B cell (primary cell): ENCODE measurements around the gene SOX6.

Experiments used
- CTCF ChIP-seq: fragments of 200-600 bp; IDR thresholded peaks from one replicate; pipeline ENCODE4 v1.8.0; 2022; ENCODE audit warnings: antibody characterized with exemption, mild to moderate bottlenecking
- EZH2 ChIP-seq: IDR thresholded peaks from 2 replicates; pipeline ENCODE4 v1.6.1; 2012; ENCODE audit warnings: borderline replicate concordance, low read depth, mild to moderate bottlenecking, moderate library complexity, low read length; ENCODE audit not compliant: insufficient read depth, poor library complexity, severe bottlenecking

DNA sequence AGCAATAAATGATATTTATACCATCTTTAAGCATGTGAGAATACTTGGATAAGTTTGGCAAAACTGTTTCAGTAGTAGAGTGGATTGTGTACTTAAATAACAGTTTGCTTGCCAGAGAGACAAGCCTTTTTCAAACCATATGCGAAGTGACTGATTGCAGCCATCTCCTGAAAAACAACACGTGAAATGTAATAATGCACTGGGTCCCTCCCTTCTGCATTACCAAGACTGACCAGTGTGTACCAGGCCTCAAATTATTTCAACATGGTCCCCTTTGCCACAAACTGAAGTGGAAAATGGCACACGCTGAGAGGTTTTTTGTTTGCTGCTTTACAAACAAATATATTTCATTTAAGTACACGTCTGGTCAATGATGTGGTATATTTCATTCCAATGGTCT is 337.4 kb downstream of the SOX6 start:
- TF ChIP-seq EZH2 (no peak), CTCF (no peak)
